CD14-positive monocyte (primary cell): ENCODE results near the gene GJC1. TPM values are rescaled to one million over a fixed set of nuclear protein-coding genes. Genes with fewer than 3 reads are reported as not detected.
"Not testable (repeated sequence)": the region's sequence is repeated elsewhere in the genome, so short reads cannot be mapped to it uniquely, and the experiment has no call there.

Source experiments
- DNase-seq, 3 donors: peaks; one replicate each; pipeline ENCODE4 v3.0.0-alpha.2; 2011 to 2022
- H2AFZ ChIP-seq: 2 replicates; pipeline ENCODE4 v1.6.0; 2012; ENCODE audit warnings: mild to moderate bottlenecking, low read depth, low read length, inconsistent platforms; ENCODE audit not compliant: insufficient read depth, poor library complexity, severe bottlenecking
- H3K27ac ChIP-seq, 2 donors: 1 replicate in 1 of 2; 2 replicates in 1 of 2; pipeline ENCODE4 v1.5.1; 2012 to 2013; ENCODE audit warnings: low read length in 2 of 2, control low read depth in 1 of 2, inconsistent platforms in 1 of 2, low read depth in 1 of 2, mild to moderate bottlenecking in 1 of 2
- H3K27me3 ChIP-seq, 2 donors: one replicate each; pipeline versions ENCODE4 v1.6.0 to v1.6.1; 2011 to 2013; ENCODE audit warnings: low read length in 2 of 2; ENCODE audit not compliant: control insufficient read depth in 2 of 2, insufficient read depth in 2 of 2
- H3K36me3 ChIP-seq, 2 donors: replicated peaks in 1 of 2; 1 replicate in 1 of 2; 2 replicates in 1 of 2; pipeline versions ENCODE4 v1.5.1 to v1.6.1; 2012 to 2013; ENCODE audit warnings: low read length in 2 of 2, control low read depth in 1 of 2, inconsistent platforms in 1 of 2, mild to moderate bottlenecking in 1 of 2; ENCODE audit not compliant: insufficient read depth in 2 of 2, control insufficient read depth in 1 of 2
- H3K4me1 ChIP-seq, 2 donors: 1 replicate in 1 of 2; 2 replicates in 1 of 2; pipeline versions ENCODE4 v1.5.1 to v1.6.1; 2012 to 2013; ENCODE audit warnings: low read length in 2 of 2, control low read depth in 1 of 2, inconsistent platforms in 1 of 2, mild to moderate bottlenecking in 1 of 2, moderate library complexity in 1 of 2; ENCODE audit not compliant: insufficient read depth in 2 of 2, control insufficient read depth in 1 of 2
- H3K4me2 ChIP-seq: replicated peaks from 2 replicates; pipeline ENCODE3; 2012; ENCODE audit warnings: low read length, moderate library complexity, mild to moderate bottlenecking; ENCODE audit not compliant: poor library complexity, severe bottlenecking; ENCODE audit errors: extremely low read depth
- H3K4me3 ChIP-seq, 3 experiments: fragments of 200-600 bp in 1 of 3; sonication (generic) in 1 of 3; replicated peaks in 1 of 3; 1 replicate in 2 of 3; 2 replicates in 1 of 3; pipeline ENCODE4 v1.5.1; 2011 to 2013; ENCODE audit warnings: low read length in 3 of 3, mild to moderate bottlenecking in 3 of 3, control low read depth in 2 of 3, low read depth in 2 of 3, inconsistent platforms in 1 of 3, moderate library complexity in 1 of 3
- H3K79me2 ChIP-seq: 2 replicates; pipeline ENCODE4 v1.6.0; 2012; ENCODE audit warnings: mild to moderate bottlenecking, control low read depth, inconsistent platforms, low read length, moderate library complexity; ENCODE audit not compliant: insufficient read depth
- H3K9ac ChIP-seq: 2 replicates; pipeline ENCODE4 v1.6.0; 2017; ENCODE audit warnings: low read length, mild to moderate bottlenecking; ENCODE audit not compliant: insufficient read depth, poor library complexity, severe bottlenecking
- H3K9me3 ChIP-seq, 2 donors: replicated peaks in 1 of 2; 1 replicate in 1 of 2; 2 replicates in 1 of 2; pipeline versions ENCODE4 v1.5.1 to v1.6.1; 2012 to 2013; ENCODE audit warnings: low read length in 2 of 2, control low read depth in 1 of 2; ENCODE audit not compliant: control insufficient read depth in 1 of 2, insufficient read depth in 1 of 2
- H4K20me1 ChIP-seq: 2 replicates; pipeline ENCODE4 v1.6.0; 2012; ENCODE audit warnings: mild to moderate bottlenecking, low read length, control low read depth, moderate library complexity; ENCODE audit not compliant: insufficient read depth
- H3K27ac Mint-ChIP-seq, 7 donors: one replicate each; pipeline ENCODE4 v1.8.0; 2020; ENCODE audit warnings: mild to moderate bottlenecking in 7 of 7, mixed read lengths in 7 of 7, moderate library complexity in 6 of 7, inconsistent platforms in 2 of 7
- H3K27me3 Mint-ChIP-seq, 3 donors: one replicate each; pipeline ENCODE4 v1.8.0; 2021 to 2022; ENCODE audit warnings: low read depth in 3 of 3, mild to moderate bottlenecking in 3 of 3, mixed read lengths in 3 of 3, moderate library complexity in 3 of 3, inconsistent platforms in 1 of 3
- H3K36me3 Mint-ChIP-seq, 2 donors: one replicate each; pipeline ENCODE4 v1.8.0; 2020; ENCODE audit warnings: mixed read lengths in 2 of 2, inconsistent platforms in 1 of 2, mild to moderate bottlenecking in 1 of 2
- H3K4me1 Mint-ChIP-seq: one replicate; pipeline ENCODE4 v1.8.0; 2020; ENCODE audit warnings: mild to moderate bottlenecking, mixed read lengths
- H3K4me3 Mint-ChIP-seq, 2 donors: one replicate each; pipeline ENCODE4 v1.8.0; 2020; ENCODE audit warnings: mild to moderate bottlenecking in 2 of 2, mixed read lengths in 2 of 2, moderate library complexity in 1 of 2
- H3K9me3 Mint-ChIP-seq, 7 donors: one replicate each; pipeline ENCODE4 v1.8.0; 2020 to 2022; ENCODE audit warnings: mixed read lengths in 7 of 7, mild to moderate bottlenecking in 6 of 7, moderate library complexity in 6 of 7, inconsistent platforms in 2 of 7
- CTCF ChIP-seq: fragments of 200-600 bp; IDR thresholded peaks from one replicate; pipeline ENCODE4 v1.8.0; 2022; ENCODE audit warnings: antibody characterized with exemption, mild to moderate bottlenecking
- WGBS: methylation state at CpG from one replicate; pipeline ENCODE4 v1.1.5; 2013; ENCODE audit warnings: missing lambda C conversion rate; ENCODE audit not compliant: insufficient coverage; 5-methylcytosine and 5-hydroxymethylcytosine counted together
- intact Hi-C, 2 donors: fragments of 100-400 bp; cut with micrococcal nuclease; formaldehyde crosslinking; loops; one replicate each; pipeline versions ENCODE4 v1.15.0 to v1.15.1; 2023
- polyA plus RNA-seq, 3 donors: library from polyadenylated mRNA; depleted of rRNA in 1 of 3; unstranded in 2 of 3; stranded (reverse) in 1 of 3; fragments of 300-500 nt in 2 of 3; fragments of >200 nt in 1 of 3; fragmentation: Illumina TruSeq in 2 of 3; gene quantifications; 1 replicate in 2 of 3; 2 replicates in 1 of 3; pipeline ENCODE4 v1.2.3, GENCODE V29; 2012 to 2021

The GJC1 gene
- polyA plus RNA-seq, 3 donors = not detected

- WGBS = 100% methylated on average over 3 of the region's 7 CpGs
- H3K27me3 Mint-ChIP-seq = peaks cover 11 to 43% (median 19%) of the 10 kb centered on the region in 3 donors
- H3K9me3 ChIP-seq = no peaks in the 10 kb centered on the region
- H3K4me3 ChIP-seq = no peak overlapping the region
- no peaks in the 10 kb centered on the region for H3K9me3 Mint-ChIP-seq
- peaks cover 2 to 10% of the 10 kb centered on the region in 2 donors for H3K27me3 ChIP-seq
- H4K20me1 ChIP-seq = no peaks in the 10 kb centered on the region
- no peak overlapping the region for H3K27ac ChIP-seq
- H3K9ac ChIP-seq = no peak overlapping the region
- H3K4me2 ChIP-seq = no peak overlapping the region
- intact Hi-C loops = no loop called here
- H3K27ac Mint-ChIP-seq = no peak overlapping the region
- no peaks in the 10 kb centered on the region for H3K36me3 ChIP-seq
- no peaks in the 10 kb centered on the region for H3K4me1 Mint-ChIP-seq
- no peak overlapping the region for H3K4me3 Mint-ChIP-seq
- no peak overlapping the region for H2AFZ ChIP-seq
- H3K79me2 ChIP-seq = no peaks in the 10 kb centered on the region
- no peak for TF ChIP-seq CTCF
- no peaks in the 10 kb centered on the region for H3K4me1 ChIP-seq
- no peak for DNase-seq
- no peaks in the 10 kb centered on the region for H3K36me3 Mint-ChIP-seq
Observed at GRCh38 chr17:44820631-44821212, 9.4 kb downstream of the GJC1 start.

GRCh38 chr17:44818508-44818907, 11.6 kb downstream of the GJC1 start:
- H3K4me1 Mint-ChIP-seq, H3K9ac ChIP-seq, H2AFZ ChIP-seq, H3K79me2 ChIP-seq, H4K20me1 ChIP-seq, H3K27ac Mint-ChIP-seq, H3K4me1 ChIP-seq, H3K4me2 ChIP-seq, H3K9me3 Mint-ChIP-seq, H3K4me3 ChIP-seq, H3K36me3 ChIP-seq, DNase-seq, H3K4me3 Mint-ChIP-seq, H3K36me3 Mint-ChIP-seq, H3K27me3 ChIP-seq, intact Hi-C loops, H3K27ac ChIP-seq, H3K9me3 ChIP-seq: not testable (repeated sequence)
- WGBS = 95% methylated on average over 3 of the region's 6 CpGs
- H3K27me3 Mint-ChIP-seq = peaks cover 6 to 36% (median 16%) of the 10 kb centered on the region in 3 donors
